Caki2 (cell line): ENCODE data around the gene SYT9. TPM values are rescaled to one million over a fixed set of nuclear protein-coding genes. Genes with fewer than 3 reads are reported as not detected.

Source experiments
- DNase-seq: peaks from one replicate; pipeline ENCODE4 v3.0.0-alpha.2; 2015; ENCODE audit warnings: low read depth
- in situ Hi-C: cut with HindIII; loops from 2 replicates; pipeline ENCODE4 v1.10.0; 2016; ENCODE audit warnings: low sequenced_read_pairs, low pct_unique_long_range_greater_than_20kb, mixed read lengths
- total RNA-seq: library from RNA; depleted of rRNA; stranded (reverse); fragments of >200 nt; shearing (Covaris generic); gene quantifications from 2 replicates; pipeline ENCODE4 v1.2.3, GENCODE V29; 2014; ENCODE audit warnings: low replicate concordance

The SYT9 gene
- total RNA-seq, 1 experiment from 2014 or later = not detected

GRCh38 chr11:7263842-7264241, 12.1 kb downstream of the SYT9 start:
- DNase-seq = no peak
- in situ Hi-C loops = no loop called here

GRCh38 chr11:7268758-7269157, 17.1 kb downstream of the SYT9 start:
- no peak for DNase-seq
- in situ Hi-C loops = no loop called here

DNA sequence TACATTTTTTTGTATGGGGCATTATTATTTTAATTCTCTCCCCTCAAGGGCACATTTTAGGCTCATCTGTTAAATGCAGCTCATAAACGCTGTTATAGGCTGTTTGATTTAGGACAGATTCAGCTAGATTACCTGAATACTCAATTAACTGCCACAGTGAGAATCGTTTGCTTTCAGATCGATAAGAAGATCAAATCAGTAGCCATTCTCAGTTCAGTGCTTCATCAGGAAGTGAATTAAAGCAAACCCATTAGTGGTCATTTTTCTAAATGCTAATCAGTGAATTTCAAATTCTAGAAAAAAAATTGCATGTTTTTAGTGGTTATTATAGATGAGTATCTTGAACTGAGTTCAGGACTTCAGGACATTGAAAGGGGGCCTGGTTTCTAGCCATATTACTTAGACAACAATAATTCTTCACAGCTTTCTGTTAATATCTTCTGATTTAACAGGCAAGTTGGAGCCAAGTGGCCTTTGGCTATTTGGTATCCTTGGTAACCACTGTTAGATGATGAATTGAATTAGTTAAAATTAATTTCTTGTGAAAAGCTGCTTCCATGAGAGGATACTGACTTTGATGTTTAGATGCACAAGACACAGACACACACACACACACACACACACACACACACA, 18.6 kb downstream of the SYT9 start:
- in situ Hi-C loops = no loop called here
- DNase-seq = no peak

- in situ Hi-C loops = no loop called here
- DNase-seq = no peak
Observed at GRCh38 chr11:7272373-7272772, 20.7 kb downstream of the SYT9 start.

DNA sequence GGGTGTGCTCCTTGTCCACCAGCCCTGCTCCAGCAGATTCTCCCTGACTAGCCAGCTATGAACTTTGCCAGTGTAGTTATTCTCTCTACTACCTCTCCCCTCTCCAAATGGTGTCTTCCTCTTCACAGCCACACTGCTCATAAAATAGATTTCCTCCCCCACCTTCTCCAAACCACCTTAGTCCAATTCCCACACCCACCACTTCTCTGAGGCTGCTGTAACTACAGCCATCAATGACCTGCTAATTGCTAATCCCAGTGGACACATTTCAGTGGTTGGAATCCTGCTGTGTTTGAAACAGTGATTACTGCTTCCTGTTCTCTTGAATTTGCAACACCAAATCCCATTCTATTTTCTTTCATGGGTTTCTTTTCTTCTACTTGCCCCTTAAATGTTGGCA, 23.4 kb downstream of the SYT9 start:
- in situ Hi-C loops = no loop called here
- no peak for DNase-seq

DNA sequence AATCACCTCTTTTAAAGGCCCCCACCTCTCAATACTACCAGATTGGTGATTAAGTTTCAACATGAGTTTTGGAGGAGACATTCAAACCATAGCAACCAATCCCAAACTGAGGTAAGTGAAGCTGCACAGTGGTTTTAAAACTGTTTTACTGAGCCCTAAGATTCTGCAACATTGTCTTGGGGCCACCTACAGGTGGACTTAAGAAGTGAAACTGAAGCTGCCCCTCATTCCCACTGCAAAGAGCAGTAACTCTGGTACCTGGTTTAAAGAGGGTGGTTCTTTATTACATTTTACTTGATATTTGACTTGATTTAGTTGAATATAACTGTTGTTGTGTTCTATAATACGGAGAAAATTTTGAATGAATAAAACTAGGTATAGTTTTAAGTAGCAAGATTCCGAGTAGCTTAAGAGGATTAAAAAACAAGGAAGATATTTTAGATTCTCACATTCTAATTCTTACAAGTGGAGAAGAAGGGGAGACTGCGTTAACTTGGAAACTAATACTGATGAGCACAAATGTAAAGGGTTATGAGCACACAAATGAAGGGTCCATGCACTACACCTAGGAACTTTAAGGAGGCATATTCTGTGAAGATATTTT, 26.7 kb downstream of the SYT9 start:
- no peak for DNase-seq

DNA sequence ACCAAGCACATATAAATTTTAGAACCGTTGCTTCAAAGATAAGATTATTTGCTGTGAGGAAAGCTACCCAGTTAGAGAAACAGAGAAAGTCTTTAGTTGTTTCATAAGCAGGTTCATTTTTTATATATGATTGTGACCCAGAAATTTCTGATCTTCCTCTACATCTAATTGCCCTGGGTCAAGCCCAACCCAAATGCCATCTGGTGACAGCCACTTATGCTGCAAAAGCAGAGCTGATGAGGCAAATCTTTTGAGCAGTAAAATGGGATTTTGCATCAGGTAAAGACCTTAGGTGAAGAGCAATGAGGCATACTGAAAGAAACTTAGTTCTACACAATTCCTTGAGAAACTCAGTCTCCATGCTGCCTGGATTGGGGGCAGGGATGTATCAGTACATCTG, 28.0 kb downstream of the SYT9 start:
- DNase-seq = no peak
- in situ Hi-C loops = no loop called here

More for the DNA sequence above, 26.7 kb downstream of the SYT9 start:
- in situ Hi-C loops = no loop called here

- DNase-seq = no peak
- in situ Hi-C loops = no loop called here
Observed at GRCh38 chr11:7281079-7281478, 29.4 kb downstream of the SYT9 start.

GRCh38 chr11:7281809-7282208, 30.1 kb downstream of the SYT9 start:
- in situ Hi-C loops = no loop called here

GRCh38 chr11:7286178-7286577, 34.5 kb downstream of the SYT9 start:
- in situ Hi-C loops = no loop called here
- DNase-seq = no peak

More at GRCh38 chr11:7281809-7282208, 30.1 kb downstream of the SYT9 start:
- no peak for DNase-seq

GRCh38 chr11:7291100-7291829, 39.6 kb downstream of the SYT9 start:
- in situ Hi-C loops = no loop called here

GRCh38 chr11:7292922-7293321, 41.2 kb downstream of the SYT9 start:
- in situ Hi-C loops = no loop called here
- DNase-seq = no peak

More at GRCh38 chr11:7291100-7291829, 39.6 kb downstream of the SYT9 start:
- DNase-seq = no peak

GRCh38 chr11:7299393-7299792, 47.7 kb downstream of the SYT9 start:
- in situ Hi-C loops = no loop called here
- DNase-seq = no peak

GRCh38 chr11:7300281-7300680, 48.6 kb downstream of the SYT9 start:
- no peak for DNase-seq
- in situ Hi-C loops = no loop called here

DNA sequence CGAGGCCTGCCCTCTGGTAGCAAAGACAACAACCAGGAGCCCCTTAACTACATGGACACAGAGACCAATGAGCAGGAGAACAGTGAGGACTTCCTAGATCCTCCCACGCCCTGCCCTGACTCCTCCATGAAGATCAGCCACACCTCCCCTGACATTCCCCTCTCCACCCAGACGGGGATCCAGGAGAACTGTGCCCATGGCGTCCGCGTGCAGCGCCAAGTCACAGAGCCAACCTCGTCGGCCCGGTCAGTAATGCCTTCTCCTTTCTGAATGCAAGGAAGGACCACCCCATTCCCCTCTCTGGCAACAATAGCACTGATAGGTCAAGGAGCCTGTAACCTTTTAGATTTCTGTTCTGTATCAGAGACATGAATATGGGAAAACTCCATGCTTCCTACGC, 51.4 kb downstream of the SYT9 start:
- no peak for DNase-seq
- in situ Hi-C loops = no loop called here

- no peak for DNase-seq
- in situ Hi-C loops = no loop called here
Observed at GRCh38 chr11:7306900-7307299, 55.2 kb downstream of the SYT9 start.

DNA sequence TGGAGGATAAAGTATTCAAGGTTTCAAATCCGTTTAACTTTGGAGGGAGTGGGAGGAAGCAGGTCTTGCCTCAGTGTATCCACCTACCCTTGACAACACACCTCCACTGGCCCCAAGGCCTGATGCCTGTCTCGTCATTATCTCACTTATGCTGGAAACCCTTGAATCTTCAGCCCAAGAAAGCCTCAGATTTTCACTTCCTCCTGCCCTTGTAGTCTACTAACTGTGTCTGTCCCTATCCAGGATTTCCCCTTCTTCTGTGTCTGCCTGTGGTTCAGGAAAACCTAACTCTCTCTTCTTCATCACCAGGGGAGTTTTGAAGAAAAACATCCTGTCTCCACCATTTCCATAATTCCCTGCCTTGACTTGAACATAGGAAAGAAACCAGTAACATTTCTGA, 56.1 kb downstream of the SYT9 start:
- in situ Hi-C loops = no loop called here
- DNase-seq = no peak

DNA sequence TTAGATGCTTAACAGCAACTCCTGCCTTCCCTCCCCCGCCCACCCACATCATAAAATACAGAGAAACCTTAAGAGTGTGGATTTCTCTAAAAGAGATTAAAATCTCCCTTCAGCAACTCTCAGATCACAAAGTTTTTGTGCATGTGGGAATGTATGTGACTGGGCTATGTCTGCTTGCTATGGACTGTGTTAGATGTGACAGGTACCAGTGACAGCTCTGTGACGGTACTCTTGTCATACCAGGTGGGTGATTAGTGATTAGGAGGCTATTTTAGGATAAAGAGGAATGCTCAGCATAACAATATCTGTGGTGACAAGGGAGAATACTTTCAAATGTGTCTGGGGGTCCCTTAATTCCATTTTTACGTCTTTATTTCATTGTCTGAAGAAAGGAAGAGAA, 60.2 kb downstream of the SYT9 start:
- in situ Hi-C loops = no loop called here
- DNase-seq = no peak

DNA sequence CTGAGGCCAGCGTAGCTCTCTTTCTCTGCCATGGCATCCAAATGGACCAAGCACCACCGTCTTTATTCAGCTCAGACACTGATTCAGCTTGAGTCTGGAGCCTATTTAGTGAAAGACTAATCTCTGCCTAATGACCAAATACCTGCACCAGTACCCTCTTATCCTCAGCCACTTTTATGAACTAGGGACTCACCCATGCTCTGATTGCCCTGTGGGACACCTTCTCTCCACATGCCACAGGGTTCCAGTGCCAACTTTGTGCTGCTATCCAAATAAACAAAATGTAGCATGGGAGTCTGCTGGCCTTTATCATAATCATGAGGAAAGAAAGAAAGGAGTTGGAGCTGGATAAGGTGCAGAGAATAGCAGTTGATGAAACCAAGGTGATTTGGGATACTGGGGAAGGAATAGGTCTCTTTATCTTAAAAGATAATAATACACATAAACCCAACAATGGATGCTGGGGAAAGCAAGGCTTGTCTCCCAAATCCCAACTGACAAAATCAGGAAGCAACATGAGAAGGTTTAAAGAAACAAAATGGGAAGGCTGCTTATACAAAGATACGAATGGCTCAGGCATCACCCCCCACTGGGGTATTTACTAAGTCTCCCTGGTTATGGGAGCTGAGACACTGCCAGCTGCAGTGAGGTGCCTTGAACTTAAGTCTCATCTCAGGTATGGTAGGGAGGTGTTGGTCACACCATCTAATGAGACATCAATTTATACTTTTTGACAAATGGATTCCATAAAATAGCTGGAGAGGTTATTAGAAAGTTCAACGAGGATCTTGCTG, 63.3 kb downstream of the SYT9 start:
- in situ Hi-C loops = no loop called here
- no peak for DNase-seq
